H1 (cell line): ENCODE data around the gene TP53BP2.

Experiments
- CEBPB ChIP-seq: IDR thresholded peaks from 2 replicates; pipeline ENCODE4 v1.6.1; 2012; ENCODE audit warnings: low read depth, low read length
- GTF2F1 ChIP-seq: IDR thresholded peaks from 2 replicates; pipeline ENCODE4 v1.6.1; 2012; ENCODE audit warnings: low read depth, low read length, improper control_type of control experiment, borderline replicate concordance
- TF ChIP-seq, protein P1 (sequence below), 3 experiments: IDR thresholded peaks; 1 replicate in 2 of 3; 2 replicates in 1 of 3; pipeline versions ENCODE4 v1.5.1 to v1.6.1; 2011; ENCODE audit warnings: low read length in 3 of 3, mild to moderate bottlenecking in 3 of 3, inconsistent platforms in 2 of 3, low read depth in 1 of 3, moderate library complexity in 1 of 3; ENCODE audit not compliant: insufficient read depth in 1 of 3; ENCODE audit errors: control extremely low read depth in 1 of 3

DNA sequence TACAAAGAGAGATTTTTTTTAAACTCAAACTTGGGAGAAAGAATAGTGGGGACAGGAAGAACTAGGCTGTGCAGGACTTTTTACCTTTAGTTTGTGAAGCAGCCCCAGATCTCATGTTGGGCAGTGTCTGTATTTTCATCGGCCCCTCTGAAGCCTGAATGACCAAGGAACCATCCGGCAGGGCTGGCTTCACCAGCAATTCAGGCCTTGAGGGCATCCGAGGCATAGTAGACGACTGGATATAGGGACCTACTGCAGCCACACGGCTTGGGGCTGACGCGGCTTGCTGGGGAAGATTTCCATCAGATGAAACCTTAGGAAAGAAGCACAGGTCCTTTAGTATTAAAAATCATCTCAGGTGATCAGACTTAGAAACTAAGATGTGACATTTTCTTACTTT lies 43.7 kb downstream of the TP53BP2 start:
- TF ChIP-seq GTF2F1 (no peak), CEBPB (no peak)
- TF ChIP-seq, protein P1, sequence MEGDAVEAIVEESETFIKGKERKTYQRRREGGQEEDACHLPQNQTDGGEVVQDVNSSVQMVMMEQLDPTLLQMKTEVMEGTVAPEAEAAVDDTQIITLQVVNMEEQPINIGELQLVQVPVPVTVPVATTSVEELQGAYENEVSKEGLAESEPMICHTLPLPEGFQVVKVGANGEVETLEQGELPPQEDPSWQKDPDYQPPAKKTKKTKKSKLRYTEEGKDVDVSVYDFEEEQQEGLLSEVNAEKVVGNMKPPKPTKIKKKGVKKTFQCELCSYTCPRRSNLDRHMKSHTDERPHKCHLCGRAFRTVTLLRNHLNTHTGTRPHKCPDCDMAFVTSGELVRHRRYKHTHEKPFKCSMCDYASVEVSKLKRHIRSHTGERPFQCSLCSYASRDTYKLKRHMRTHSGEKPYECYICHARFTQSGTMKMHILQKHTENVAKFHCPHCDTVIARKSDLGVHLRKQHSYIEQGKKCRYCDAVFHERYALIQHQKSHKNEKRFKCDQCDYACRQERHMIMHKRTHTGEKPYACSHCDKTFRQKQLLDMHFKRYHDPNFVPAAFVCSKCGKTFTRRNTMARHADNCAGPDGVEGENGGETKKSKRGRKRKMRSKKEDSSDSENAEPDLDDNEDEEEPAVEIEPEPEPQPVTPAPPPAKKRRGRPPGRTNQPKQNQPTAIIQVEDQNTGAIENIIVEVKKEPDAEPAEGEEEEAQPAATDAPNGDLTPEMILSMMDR (IDR thresholded peaks at IDR 0.05; ENCODE audit: control extremely low read depth in 1 of 3, insufficient read depth in 1 of 3, low read depth in 1 of 3, low read length in 3 of 3): no peak
